Measurements from ENCODE around the gene NPHS1.
"Not testable (repeated sequence)": the region's sequence is repeated elsewhere in the genome, so short reads cannot be mapped to it uniquely, and the experiment has no call there.

The NPHS1 gene

DNA sequence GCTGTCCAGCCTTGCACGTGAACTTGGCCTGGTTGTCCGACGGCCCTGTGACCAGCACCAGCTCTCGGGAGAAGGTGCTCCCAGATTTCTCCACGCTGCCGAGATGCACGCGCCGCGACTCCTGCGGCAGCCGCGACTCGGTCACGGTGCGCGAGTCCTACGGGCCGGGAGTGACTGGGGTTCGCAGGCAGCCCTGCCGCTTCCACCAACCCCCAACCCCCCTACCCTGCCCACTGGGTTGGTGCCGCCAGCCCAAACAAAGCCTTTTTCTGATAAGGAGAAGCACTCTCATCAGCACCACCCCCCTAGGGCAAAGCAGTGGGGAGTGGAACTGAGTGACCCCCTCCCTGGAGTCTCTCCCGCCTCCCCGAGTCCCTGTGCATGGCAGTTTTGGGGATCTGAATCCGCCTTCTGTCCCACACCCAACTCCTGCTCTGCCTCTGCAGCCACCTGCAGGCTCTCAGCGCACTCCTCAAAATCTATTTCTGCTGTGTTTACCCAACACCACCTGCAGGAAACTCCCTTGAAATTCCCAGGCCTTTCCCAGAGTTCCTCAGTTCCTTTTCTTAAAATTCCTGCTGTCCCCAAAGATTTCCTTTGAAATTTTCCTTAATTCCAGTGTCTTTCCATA lies 6.2 kb downstream of the NPHS1 start:
- DNase-seq = no peak

DNA sequence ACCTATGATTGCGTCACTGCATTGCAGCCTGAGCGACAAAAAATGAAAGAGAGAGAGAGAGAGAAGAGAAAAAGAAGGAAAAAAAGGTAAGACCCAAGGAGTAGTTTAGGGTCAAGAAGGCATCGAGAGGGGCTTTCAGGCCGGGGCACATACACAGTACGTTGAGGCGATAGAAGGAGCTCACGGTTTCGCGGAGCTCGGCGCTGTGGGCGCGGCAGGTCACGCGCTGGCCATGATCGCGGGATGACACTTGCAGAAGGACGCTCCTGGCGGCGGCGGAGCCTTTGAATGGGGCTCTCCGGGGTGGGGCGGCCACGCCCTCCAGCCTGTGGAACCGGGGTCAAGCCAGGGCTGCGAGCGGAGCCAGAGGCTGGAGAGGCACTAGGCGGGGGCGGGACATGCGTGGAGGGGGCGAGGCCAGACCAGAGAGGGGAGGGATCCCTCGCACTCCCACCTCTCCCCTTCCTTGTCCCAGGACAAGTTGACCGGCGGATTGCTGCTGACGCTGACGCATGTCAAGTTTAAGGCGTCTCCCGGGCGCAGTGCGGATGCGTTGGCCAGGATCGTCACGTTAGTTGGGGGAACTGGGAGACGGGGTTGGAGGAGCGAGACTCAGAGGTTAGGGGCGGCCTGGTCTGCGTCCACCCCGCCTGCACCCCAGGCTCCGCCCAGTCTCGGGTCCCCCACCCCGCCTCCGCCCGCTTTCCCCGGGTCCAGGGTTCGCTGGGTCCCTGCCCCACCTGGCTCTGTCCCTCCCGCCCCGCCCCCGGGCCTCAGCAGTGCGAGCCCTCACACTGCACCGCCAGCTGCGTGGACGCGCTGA lies 6.9 kb downstream of the NPHS1 start:
- no peak for DNase-seq

- DNase-seq = no peak
Observed at GRCh38 chr19:35844482-35845214, 7.7 kb downstream of the NPHS1 start.

DNA sequence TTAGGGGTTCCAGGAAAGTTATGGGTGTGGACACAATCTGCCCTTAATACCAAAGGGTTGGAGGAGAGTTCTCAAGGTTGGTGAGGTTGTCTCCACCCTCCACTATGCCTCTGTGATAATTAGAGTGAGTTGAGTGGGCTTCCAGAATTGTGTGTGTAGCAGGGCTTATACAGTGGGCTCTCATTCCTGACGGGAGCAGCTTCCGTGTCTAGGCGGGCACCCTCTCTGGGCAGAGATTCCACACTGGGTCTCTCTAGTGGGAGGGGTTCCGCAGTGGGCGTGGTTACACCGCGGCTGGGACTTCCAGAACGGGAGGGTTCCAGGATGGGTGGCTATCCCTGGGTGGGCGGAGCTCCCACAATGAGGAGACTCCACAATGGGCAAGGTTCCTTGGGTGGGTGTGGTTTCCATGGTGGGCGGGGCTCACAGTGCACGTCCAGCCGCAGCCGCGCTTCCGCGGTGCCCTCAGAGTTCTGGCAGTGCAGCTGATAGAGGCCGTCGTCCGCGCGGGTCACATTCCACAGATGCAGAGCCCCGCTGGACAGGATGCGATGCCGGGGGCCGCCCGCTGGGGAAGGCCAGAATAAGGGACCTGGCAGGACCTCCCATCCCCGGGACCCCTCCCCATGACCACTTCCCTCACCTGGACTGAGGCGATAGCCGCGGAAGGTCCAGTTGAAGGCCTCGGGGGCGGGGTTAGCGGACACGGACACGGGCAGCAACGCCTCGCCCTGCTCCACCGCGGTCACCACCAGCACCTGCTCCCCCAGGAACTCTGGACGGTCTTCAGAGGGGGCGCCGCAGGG lies 8.4 kb downstream of the NPHS1 start:
- DNase-seq = no peak

GRCh38 chr19:35842666-35843272 lies 9.5 kb downstream of the NPHS1 start:
- no peak for DNase-seq

DNA sequence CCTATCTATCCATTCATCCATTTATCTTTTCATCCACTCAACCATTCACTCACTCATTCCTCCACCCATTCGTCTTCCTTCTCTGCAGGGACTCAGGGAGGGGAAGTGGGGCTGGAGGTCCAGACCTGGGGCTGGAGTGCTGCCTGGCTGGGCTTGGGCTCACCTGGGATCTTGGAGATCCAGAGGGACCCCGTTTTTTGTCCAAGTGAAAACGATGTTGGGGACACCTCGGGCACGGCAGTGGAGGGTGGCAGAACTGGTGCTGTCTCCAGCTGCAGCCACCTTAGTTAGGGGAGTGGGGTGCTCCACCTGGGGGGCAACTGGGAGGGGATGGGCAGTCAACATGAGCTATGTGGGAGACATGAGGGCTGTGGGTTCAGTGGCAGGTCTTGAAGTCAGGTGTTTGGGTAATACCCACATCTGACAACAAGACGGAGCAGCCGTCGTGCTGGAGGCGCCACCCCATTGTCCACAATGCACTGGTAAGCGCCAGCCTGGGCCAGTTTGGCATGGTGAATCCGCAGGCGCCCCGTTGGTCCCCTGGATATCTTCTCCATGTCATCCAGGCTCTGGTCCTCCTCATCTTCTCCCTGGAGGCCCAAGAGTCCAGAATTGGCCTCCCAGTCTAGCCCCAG lies 10.2 kb downstream of the NPHS1 start:
- DNase-seq = no peak

- not testable (repeated sequence) for DNase-seq
Observed at GRCh38 chr19:35836096-35836495, 16.2 kb downstream of the NPHS1 start.

GRCh38 chr19:35833972-35834371 lies 18.3 kb downstream of the NPHS1 start:
- DNase-seq = no peak

DNA sequence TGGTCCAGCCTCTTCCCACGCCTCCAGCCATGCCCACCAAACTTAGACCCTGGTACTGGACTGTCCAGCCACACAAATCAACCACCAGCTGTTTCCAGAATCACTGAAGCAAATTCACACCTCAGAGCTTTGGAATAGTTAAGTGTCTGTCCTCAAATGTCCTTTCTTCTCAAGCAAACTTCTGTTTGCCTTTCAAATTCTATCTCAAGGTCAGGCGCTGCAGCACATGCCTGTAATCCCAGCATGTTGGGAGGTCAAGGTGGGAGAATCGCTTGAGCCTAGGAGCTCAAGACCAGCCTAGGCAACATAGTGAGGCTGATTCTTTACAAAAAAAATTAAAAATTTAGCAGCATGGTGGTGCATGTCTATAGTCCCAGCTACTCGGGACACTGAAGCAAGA lies 20.2 kb downstream of the NPHS1 start:
- DNase-seq = no peak

GRCh38 chr19:35830986-35831385 lies 21.3 kb downstream of the NPHS1 start:
- DNase-seq = no peak

DNA sequence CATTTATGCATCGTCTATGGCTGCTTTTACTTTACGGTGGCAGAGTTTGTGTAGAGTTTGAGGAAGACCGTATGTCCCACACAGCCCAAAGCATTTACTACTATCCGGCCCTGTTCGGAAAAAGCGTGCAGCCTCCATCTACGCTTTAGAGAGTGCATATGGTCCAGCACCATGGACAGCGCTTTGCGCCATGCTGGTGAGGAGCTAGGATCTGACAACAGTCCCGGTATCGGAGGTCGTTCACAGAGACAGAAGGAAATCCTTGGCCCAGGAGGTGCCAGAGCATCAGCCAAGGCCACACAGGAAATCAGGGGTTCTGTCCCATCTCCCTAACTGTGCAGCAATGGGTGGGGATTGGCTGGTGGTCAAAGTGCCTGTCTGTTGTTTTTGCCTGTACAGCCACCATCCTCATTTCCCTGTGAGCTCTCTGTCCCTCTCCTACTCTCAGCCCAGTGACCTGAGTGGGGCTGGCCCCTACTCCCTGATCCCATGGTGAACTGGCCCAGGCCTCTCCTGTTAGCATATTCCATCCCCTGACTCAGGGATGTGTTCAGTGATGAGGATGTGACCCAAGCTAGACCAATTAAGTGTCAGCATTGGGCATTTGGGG lies 23.5 kb downstream of the NPHS1 start:
- peak; percentile 15 to 33 for DNase-seq

DNA sequence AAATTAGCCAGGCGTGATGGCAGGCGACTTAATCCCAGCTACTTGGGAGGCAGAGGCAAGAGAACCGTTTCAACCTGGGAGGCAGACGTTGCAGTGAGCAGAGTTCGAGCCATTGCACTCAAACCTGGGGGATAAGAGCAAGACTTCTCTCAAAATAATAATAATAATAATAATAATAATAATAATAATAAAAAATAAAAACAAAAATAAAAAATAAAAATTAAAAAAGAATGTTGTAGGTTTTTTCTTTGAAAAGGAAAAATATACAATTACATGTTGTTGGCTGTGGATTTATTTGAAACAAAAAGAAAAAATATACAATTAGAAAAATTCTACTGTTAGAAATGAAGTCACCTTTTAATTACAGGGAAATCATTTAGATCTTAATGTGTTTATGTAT lies 28.2 kb downstream of the NPHS1 start:
- no peak for DNase-seq

- DNase-seq = no peak
Observed at GRCh38 chr19:35822579-35822978, 29.7 kb downstream of the NPHS1 start.

- no peak for DNase-seq
Observed at GRCh38 chr19:35818445-35818844, 33.9 kb downstream of the NPHS1 start.

DNA sequence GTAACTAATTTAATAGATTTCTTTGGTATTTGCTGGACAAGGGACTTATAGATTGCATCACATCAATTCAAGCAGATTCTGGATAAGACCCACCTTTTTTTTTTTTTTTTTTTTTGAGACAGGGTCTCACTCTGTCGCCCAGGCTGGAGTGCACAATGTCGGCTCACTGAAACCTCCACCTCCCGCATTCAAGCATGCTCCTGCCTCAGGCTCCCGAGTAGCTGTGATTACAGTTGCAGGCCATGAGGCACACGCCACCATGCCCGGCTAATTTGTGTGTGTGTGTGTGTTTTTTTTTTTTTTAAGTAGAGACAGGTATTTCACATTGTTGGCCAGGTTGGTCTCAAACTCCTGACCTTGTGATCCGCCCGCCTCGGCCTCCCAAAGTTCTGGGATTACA lies 35.5 kb downstream of the NPHS1 start:
- DNase-seq = no peak

- no peak for DNase-seq
Observed at GRCh38 chr19:35816262-35816661, 36.0 kb downstream of the NPHS1 start.

GRCh38 chr19:35813043-35813890 lies 39.0 kb downstream of the NPHS1 start:
- no peak for DNase-seq

DNA sequence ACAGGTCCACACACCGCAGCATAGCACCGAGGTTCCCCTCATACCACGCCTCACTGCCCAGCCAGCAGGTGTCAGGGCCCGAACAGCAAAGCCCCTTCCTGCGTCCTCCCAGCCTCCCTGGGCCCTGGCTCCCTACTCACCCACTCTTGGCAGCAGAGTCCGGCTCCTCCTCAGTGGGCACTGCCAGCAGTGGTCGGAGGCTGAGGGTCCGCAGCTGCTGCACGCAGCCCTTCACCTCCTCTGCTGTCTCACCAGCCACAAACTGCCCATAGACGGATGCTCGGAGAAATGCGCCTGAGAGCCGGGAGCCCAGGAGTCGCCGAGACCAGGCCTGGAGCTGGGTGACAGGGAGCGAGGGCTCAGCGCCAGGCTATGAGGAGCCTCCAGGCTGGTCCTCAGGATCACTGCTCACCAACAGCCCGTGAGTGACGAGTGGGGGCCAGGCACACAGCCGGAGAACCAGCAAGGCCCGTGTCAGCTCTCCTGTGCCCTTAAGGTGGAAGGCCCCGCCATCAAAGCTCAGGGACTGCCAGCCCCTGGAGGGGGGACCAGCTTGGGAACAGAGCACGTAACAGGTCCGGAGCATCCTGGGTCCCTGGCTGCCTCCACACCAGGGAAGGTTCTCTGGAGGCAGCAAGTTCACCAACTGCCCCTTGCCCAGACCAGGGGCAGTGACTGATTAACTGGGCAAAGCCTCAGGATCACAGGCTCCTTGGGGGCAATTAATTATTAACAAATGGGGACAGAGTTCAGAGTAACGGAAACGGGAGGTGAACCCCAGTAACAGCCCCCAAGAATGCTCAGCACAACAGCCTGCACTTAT lies 39.9 kb downstream of the NPHS1 start, which contains the start of gene PRODH2:
TSS of gene PRODH2 (minus strand) at position 626 of the 823 bp plus-strand sequence. CDS start at position 586, 40 bp downstream.
- DNase-seq = no peak

Data from CD4-positive, alpha-beta T cell treated with Interleukin-1 beta for 1 hour (primary cell).